Adipose tissue (tissue), 3 donors: ENCODE results near the gene ERICH2. TPM values are rescaled to one million over a fixed set of nuclear protein-coding genes. Genes with fewer than 3 reads are reported as not detected.

Experiments
- H3K27ac ChIP-seq: one replicate; pipeline ENCODE4 v1.5.1; 2013; ENCODE audit warnings: low read depth, low read length
- WGBS, 3 donors: extraction: QIAGEN DNeasy Blood & Tissue Kit; methylation state at CpG; one replicate each; pipeline ENCODE4 v1.1.7; 2013; 5-methylcytosine and 5-hydroxymethylcytosine counted together
- polyA plus RNA-seq, 3 donors: library from polyadenylated mRNA; stranded (reverse); fragments of 200-250 nt; gene quantifications; one replicate each; pipeline ENCODE4 v1.2.3, GENCODE V29; 2013
- donor health status: healthy with polysubstance abuse.
- donor health status: Bipolar disorder and iron deficiency.
- donor health status: healthy.

The ERICH2 gene
- polyA plus RNA-seq, 3 donors: 0.54 to 1.6 (median 1.5) TPM

GRCh38 chr2:170824526-170825015 is 54.4 kb downstream of the ERICH2 start:
- H3K27ac ChIP-seq: no peak overlapping the region
- 43 to 68% (median 61%) methylated on average over 2 of the region's 2 CpGs for WGBS, 3 donors

GRCh38 chr2:170827841-170828532 is 57.8 kb downstream of the ERICH2 start:
- 88 to 96% (median 94%) methylated on average over 6 of the region's 6 CpGs for WGBS, 3 donors
- H3K27ac ChIP-seq: no peak overlapping the region

DNA sequence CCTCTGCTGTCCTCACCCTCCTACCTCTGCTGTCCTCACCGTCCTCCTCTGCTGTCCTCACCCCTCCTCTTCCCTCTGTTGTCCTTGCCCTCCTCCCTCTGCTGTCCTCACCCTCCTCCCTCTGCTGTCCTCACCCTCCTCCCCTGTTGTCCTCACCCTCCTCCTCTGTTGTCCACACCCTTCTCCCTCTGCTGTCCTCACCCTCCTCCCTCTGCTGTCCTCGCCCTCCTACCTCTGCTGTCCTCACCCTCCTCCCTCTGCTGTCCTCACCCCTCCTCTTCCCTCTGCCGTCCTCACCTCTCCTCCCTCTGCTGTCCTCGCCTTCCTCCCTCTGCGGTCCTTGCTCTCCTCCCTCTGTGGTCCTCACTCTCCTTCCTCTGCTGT is 58.3 kb downstream of the ERICH2 start:
- H3K27ac ChIP-seq: no peak overlapping the region
- WGBS, 3 donors: 65 to 86% (median 76%) methylated on average over 5 of the region's 5 CpGs

DNA sequence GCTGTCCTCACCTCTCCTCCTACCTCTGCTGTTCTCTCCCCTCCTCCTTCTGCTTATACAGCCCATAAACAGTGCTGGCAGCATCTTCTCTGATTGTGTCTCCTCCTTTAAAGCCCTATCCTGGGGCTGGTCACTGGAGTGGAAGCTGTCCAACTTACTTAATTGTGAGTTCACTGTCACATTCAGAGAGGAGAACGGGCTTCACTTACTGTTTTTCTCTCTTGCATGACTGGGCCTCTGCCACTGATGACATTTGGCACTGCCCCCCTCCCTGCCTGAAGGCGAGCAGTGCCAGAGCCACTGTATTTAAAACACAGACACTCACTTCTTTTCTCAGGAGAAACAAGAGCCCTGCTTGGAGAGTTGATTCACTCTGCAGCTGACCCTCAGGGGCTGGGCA is 58.9 kb downstream of the ERICH2 start:
- no peak overlapping the region for H3K27ac ChIP-seq
- 59 to 70% (median 66%) methylated on average over 2 of the region's 2 CpGs for WGBS, 3 donors

GRCh38 chr2:170830166-170830565 is 60.0 kb downstream of the ERICH2 start:
- WGBS, 3 donors: 87 to 91% (median 90%) methylated on average over 3 of the region's 3 CpGs
- H3K27ac ChIP-seq: no peak overlapping the region

DNA sequence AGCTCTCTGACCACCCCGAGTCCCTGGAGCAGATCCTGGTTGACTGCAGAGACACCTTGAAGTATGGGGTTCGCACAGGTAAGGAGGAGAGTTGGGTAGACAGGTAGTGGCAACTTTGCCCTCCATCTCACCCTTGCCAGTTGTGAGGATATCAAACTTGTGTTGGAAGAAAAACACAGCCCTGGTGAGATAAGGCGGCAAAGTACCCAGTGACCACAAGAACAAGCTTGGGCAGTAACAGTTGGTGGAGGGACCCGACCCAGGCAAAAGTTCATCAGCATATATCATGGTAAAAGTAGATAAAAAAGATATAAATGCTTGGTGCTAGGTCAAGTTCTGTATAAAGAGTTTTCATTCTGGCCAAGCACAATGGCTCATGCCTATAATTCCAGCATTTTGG is 60.9 kb downstream of the ERICH2 start:
- WGBS, 3 donors: 92 to 97% (median 92%) methylated on average over 4 of the region's 4 CpGs
- H3K27ac ChIP-seq: no peak overlapping the region

GRCh38 chr2:170836027-170836426 is 65.8 kb downstream of the ERICH2 start:
- H3K27ac ChIP-seq: no peak overlapping the region
- 40 to 55% (median 41%) methylated on average over 5 of the region's 5 CpGs for WGBS, 3 donors

- H3K27ac ChIP-seq: no peak overlapping the region
- WGBS, 3 donors: 63 to 87% (median 81%) methylated on average over 4 of the region's 4 CpGs
Measured at GRCh38 chr2:170840717-170841210, 70.6 kb downstream of the ERICH2 start.

DNA sequence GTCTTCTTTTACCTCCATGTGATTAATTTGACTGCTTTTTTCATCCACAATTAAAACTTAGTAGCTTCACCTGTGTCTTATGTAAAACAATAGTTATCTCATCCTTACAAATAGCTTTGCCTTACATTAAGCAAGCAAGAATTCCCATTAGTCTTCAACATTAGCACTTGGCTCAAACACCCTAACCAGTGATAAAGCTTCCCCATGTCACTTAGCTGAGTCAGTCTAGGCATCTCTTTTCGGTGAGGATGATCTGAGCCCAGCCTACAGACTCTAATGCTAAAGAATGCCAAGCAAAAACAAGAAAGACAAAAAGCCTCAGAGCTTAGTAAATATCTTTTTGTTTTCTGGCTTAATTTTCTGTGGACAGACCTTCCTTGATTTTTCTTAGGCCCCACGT is 72.6 kb downstream of the ERICH2 start:
- no peak overlapping the region for H3K27ac ChIP-seq
- WGBS, 3 donors: 72 to 84% (median 78%) methylated on average over 2 of the region's 2 CpGs

DNA sequence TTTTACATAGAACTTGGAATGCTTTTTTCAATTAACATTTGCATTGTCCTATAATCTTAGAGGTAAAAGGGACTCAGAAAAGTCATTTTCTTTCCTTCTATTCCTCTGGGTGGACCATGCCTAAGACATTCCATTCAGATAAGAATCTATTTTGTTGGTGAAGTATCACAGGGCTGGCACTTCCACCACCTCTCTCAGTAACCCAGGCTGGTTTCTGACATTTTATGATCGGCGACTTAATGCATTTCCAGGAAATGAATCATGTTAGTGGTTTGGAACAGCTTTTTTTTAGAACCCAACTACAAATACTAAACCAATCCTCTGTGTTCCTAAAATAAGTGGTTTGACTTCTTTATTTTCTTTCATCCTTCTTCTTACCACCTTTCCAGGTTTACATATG is 73.5 kb downstream of the ERICH2 start:
- 31 to 89% (median 37%) methylated on average over 2 of the region's 2 CpGs for WGBS, 3 donors
- H3K27ac ChIP-seq: no peak overlapping the region

DNA sequence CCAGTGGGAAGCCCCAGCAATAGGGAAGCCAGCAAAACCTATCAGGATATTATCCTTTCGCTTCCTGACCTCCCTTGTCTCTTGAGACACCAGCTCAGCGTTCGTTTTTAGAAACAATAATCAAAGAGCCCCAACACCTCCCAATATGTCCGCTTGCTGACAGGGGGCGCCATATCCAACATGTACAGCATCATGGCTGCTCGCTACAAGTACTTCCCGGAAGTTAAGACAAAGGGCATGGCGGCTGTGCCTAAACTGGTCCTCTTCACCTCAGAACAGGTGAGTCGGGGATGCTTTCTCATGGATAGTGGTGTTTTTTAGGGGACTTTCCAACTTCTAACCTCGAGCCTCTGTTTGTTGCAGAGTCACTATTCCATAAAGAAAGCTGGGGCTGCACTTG is 75.2 kb downstream of the ERICH2 start:
- no peak overlapping the region for H3K27ac ChIP-seq
- WGBS, 3 donors: 80 to 85% (median 82%) methylated on average over 10 of the region's 10 CpGs

DNA sequence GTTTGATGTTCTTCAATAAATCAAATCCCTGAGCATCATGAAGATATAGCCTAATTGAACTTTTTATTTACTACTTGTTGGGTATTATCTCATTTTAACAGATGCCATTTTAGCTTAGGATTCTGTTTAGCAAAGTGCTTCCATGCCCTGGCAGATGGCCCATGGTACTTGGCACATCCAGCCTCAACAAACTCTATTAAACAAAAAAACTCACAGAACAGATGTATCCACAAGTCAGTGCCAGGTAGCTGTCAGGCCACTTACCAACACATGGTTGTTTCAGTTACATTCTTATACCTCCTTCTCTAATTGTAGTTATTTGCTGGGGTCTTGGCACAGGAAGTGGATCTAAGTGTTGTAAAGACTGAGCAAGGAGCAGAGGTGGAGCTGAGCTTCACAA is 76.1 kb downstream of the ERICH2 start:
- no peak overlapping the region for H3K27ac ChIP-seq

GRCh38 chr2:170847716-170848115 is 77.5 kb downstream of the ERICH2 start:
- no peak overlapping the region for H3K27ac ChIP-seq
- WGBS, 3 donors: 73 to 76% (median 75%) methylated on average over 4 of the region's 4 CpGs

Other genes with a start within 250 kb of the ERICH2 start
- under 1 TPM in 2 of 3 donors, not detected in 1; 0.18 to 0.28 TPM for gene SP5, start 55.0 kb upstream of the ERICH2 start, polyA plus RNA-seq
- under 1 TPM in 2 of 3 donors, not detected in 1; 0.04 to 0.15 TPM for gene GAD1, start 46.5 kb downstream of the ERICH2 start, polyA plus RNA-seq
- gene GORASP2, start 158.9 kb downstream of the ERICH2 start, polyA plus RNA-seq: 10 to 100 TPM; 30.0 to 43.8 (median 41.4) TPM